HEK293 (cell line): ENCODE results near the gene PHRF1.
A peak's percentile ranks its signal among the peaks of the same experiment; 100 is the strongest.

Source experiments
- CTCF ChIA-PET: fragments of 350-600 bp; formaldehyde crosslinking; extraction: SDS; loops from one replicate; lab custom pipeline; 2021; ENCODE audit warnings: antibody characterized with exemption; lab: Yijun Ruan, JAX
- POLR2A ChIA-PET: fragments of 300-600 bp; formaldehyde crosslinking; extraction: SDS; loops from one replicate; lab custom pipeline; 2020; ENCODE audit warnings: antibody characterized with exemption, inconsistent platforms; lab: Yijun Ruan, JAX
- H3K27ac ChIP-seq: fragments of 200-500 bp; sonication (Bioruptor generic); 2 replicates; pipeline ENCODE4 v1.5.1; 2014; ENCODE audit warnings: low read depth, low read length, control low read depth, inconsistent platforms; ENCODE audit errors: extremely low read depth
- H3K36me3 ChIP-seq, 2 experiments: fragments of 200-500 bp in 1 of 2; sonication (Bioruptor generic) in 1 of 2; 1 replicate in 1 of 2; 2 replicates in 1 of 2; pipeline ENCODE4 v1.5.1; 2014 to 2017; ENCODE audit warnings: inconsistent platforms in 2 of 2, low read length in 2 of 2; ENCODE audit not compliant: control insufficient read depth in 2 of 2, insufficient read depth in 1 of 2
- H3K4me1 ChIP-seq: fragments of 200-500 bp; sonication (Bioruptor generic); 2 replicates; pipeline ENCODE4 v1.5.1; 2014; ENCODE audit warnings: mild to moderate bottlenecking, low read length, inconsistent platforms; ENCODE audit not compliant: control insufficient read depth, insufficient read depth
- H3K4me3 ChIP-seq: 2 replicates; pipeline ENCODE4 v1.5.1; 2011; ENCODE audit warnings: low read depth, mild to moderate bottlenecking, control low read depth, low read length, moderate library complexity
- H3K9me3 ChIP-seq: fragments of 200-500 bp; sonication (Bioruptor generic); 2 replicates; pipeline ENCODE4 v1.5.1; 2014; ENCODE audit warnings: low read depth, low read length, inconsistent platforms; ENCODE audit not compliant: control insufficient read depth, insufficient read depth
- AEBP2 ChIP-seq: fragments of 450-650 bp; formaldehyde crosslinking; IDR thresholded peaks from 2 replicates; pipeline ENCODE4 v1.5.1; 2016; ENCODE audit warnings: missing biosample characterization, missing genetic modification characterization, borderline replicate concordance
- GLIS2 ChIP-seq: fragments of 450-650 bp; formaldehyde crosslinking; IDR thresholded peaks from 2 replicates; pipeline ENCODE4 v1.5.1; 2016; ENCODE audit warnings: missing biosample characterization, missing genetic modification characterization
- HOXC10 ChIP-seq: sonication (generic); formaldehyde crosslinking; IDR thresholded peaks from 2 replicates; pipeline ENCODE4 v1.8.1; 2023; ENCODE audit warnings: mild to moderate bottlenecking, missing genetic modification reagents
- KLF1 ChIP-seq: fragments of 450-650 bp; formaldehyde crosslinking; IDR thresholded peaks from 2 replicates; pipeline ENCODE4 v1.5.1; 2016; ENCODE audit warnings: missing biosample characterization, missing genetic modification characterization
- SP7 ChIP-seq: fragments of 450-650 bp; formaldehyde crosslinking; IDR thresholded peaks from 2 replicates; pipeline ENCODE4 v1.5.1; 2016; ENCODE audit warnings: missing biosample characterization, missing genetic modification characterization
- ZBTB11 ChIP-seq: fragments of 450-650 bp; formaldehyde crosslinking; conservative IDR thresholded peaks from 2 replicates; pipeline ENCODE4 v1.5.1; 2016; ENCODE audit warnings: low read depth, missing biosample characterization, missing genetic modification characterization
- ZBTB7A ChIP-seq: fragments of 450-650 bp; formaldehyde crosslinking; IDR thresholded peaks from 2 replicates; pipeline ENCODE4 v1.5.1; 2016; ENCODE audit warnings: low read depth, missing biosample characterization, missing genetic modification characterization
- ZNF223 ChIP-seq: fragments of 450-650 bp; formaldehyde crosslinking; IDR thresholded peaks from 2 replicates; pipeline ENCODE4 v1.5.1; 2016; ENCODE audit warnings: missing biosample characterization, missing genetic modification characterization
- ZNF350 ChIP-seq: fragments of 450-650 bp; formaldehyde crosslinking; IDR thresholded peaks from 2 replicates; pipeline ENCODE4 v1.5.0; 2017; ENCODE audit warnings: missing biosample characterization, mild to moderate bottlenecking, missing genetic modification characterization
- ZNF394 ChIP-seq: fragments of 450-650 bp; formaldehyde crosslinking; IDR thresholded peaks from 2 replicates; pipeline ENCODE4 v1.5.1; 2016; ENCODE audit warnings: missing biosample characterization, missing genetic modification characterization, mild to moderate bottlenecking, moderate library complexity, borderline replicate concordance
- ZNF416 ChIP-seq: fragments of 450-650 bp; formaldehyde crosslinking; IDR thresholded peaks from 2 replicates; pipeline ENCODE4 v1.5.1; 2016; ENCODE audit warnings: missing biosample characterization, missing genetic modification characterization
- ZNF488 ChIP-seq: fragments of 450-650 bp; formaldehyde crosslinking; IDR thresholded peaks from 2 replicates; pipeline ENCODE4 v1.5.1; 2016; ENCODE audit warnings: missing biosample characterization, missing genetic modification characterization
- ZNF518A ChIP-seq: fragments of 450-650 bp; formaldehyde crosslinking; conservative IDR thresholded peaks from 2 replicates; pipeline ENCODE4 v1.5.1; 2016; ENCODE audit warnings: low read depth, missing biosample characterization, missing genetic modification characterization
- ZNF600 ChIP-seq: fragments of 450-650 bp; formaldehyde crosslinking; IDR thresholded peaks from 2 replicates; pipeline ENCODE4 v1.5.1; 2016; ENCODE audit warnings: missing biosample characterization, missing genetic modification characterization
- ZNF624 ChIP-seq: fragments of 450-650 bp; formaldehyde crosslinking; IDR thresholded peaks from 2 replicates; pipeline ENCODE4 v1.5.1; 2017; ENCODE audit warnings: missing biosample characterization, missing genetic modification characterization
- ZXDB ChIP-seq: fragments of 450-650 bp; formaldehyde crosslinking; IDR thresholded peaks from 2 replicates; pipeline ENCODE4 v1.5.1; 2016; ENCODE audit warnings: missing biosample characterization, missing genetic modification characterization

Gene PHRF1

DNA sequence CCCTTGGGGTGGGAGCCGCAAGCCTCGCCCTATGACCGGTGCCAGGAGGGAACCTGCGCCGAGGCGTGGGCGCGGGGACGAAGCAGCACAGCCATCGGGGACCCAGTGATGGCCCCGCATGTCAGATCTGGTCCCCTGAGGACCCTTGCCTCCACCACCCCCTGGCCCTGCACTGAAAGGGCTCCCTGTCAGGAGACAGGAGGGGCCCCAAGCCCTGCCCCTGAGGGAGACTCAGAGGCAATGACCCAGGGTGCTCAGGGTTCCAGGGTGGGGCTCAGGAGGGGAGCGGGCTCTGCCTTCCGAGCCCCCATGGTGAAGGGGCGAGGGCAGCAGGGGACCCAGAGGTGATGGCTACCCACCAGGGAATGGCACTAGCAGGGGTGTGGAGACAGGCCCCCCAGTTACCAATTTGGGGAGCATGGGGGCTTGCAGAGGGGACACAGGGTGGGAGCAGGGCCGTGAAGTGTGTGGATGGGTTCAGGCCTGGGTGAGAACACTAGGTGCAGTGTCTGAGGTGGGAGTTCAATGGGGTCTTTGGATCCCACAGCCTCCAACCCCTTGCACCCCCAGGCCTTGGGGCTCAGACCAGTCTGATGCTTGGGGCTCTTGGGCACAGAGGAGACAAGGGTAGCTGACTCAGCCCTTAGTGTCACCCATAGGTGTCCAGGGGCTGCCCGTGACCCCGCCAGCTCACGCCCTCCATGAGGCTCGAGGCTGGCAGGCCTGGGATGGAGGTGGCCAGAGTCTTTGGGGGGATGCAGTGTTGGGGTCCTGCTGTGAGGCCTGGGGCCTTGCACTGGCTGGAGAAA, 38.4 kb upstream of the PHRF1 start:
- Histone ChIP-seq H3K4me3 (peak overlapping the region; percentile 20), H3K27ac (no peak overlapping the region)

GRCh38 chr11:538431-539051, 37.7 kb upstream of the PHRF1 start:
- ChIA-PET CTCF (interaction anchor here (1.3 kb wide), 1 partner anchor 16 kb away, joined by 3 read pairs; no protein-coding TSS in a partner anchor), POLR2A (interaction anchor here (0.7 kb wide), 1 partner anchor 24 kb away, joined by 4 read pairs; no protein-coding TSS in a partner anchor)
- Histone ChIP-seq H3K4me1 (no peaks in the 10 kb centered on the region), H3K27ac (no peak overlapping the region), H3K4me3 (no peak overlapping the region), H3K36me3 (peaks cover 0 to 8% of the 10 kb centered on the region in 2 experiments; a peak in 1 of 3 replicates), H3K9me3 (no peaks in the 10 kb centered on the region)
- TF ChIP-seq ZNF600 (tag by site-specific recombination) (0 out of 2 replicates have a peak, but pooled peaks have one; percentile 12), ZNF416 (tag by site-specific recombination) (no peak)

More for the DNA sequence above, 38.4 kb upstream of the PHRF1 start:
- TF ChIP-seq GLIS2 (tag by site-specific recombination): peak; percentile 36; the same call in 1 of the 2 replicates
- TF ChIP-seq ZNF394 (tag by site-specific recombination): no peak
- CTCF ChIA-PET: interaction anchor here (1.3 kb wide), 1 partner anchor 17 kb away, joined by 3 read pairs; no protein-coding TSS in a partner anchor
- POLR2A ChIA-PET: no interaction called here
- H3K4me1 ChIP-seq: no peaks in the 10 kb centered on the region
- H3K9me3 ChIP-seq: no peaks in the 10 kb centered on the region
- peaks cover 0 to 16% of the 10 kb centered on the region in 2 experiments; a peak in 1 of 3 replicates for H3K36me3 ChIP-seq

- POLR2A ChIA-PET: interaction anchor here (0.6 to 0.7 kb wide), 3 partner anchors 13 to 277 kb away, joined by 3 to 4 read pairs (median 3); no protein-coding TSS in a partner anchor
- Histone ChIP-seq H3K4me1 (no peaks in the 10 kb centered on the region), H3K27ac (no peak overlapping the region), H3K4me3 (no peak overlapping the region), H3K9me3 (no peaks in the 10 kb centered on the region), H3K36me3 (no peaks in the 10 kb centered on the region)
- CTCF ChIA-PET: no interaction called here
- TF ChIP-seq KLF1 (tag by site-specific recombination): no peak
- TF ChIP-seq ZNF518A: no peak
- TF ChIP-seq AEBP2 (tag by site-specific recombination): no peak
- no peak for TF ChIP-seq HOXC10 (CRISPR knock-in tag)
- no peak for TF ChIP-seq ZNF350 (tag by site-specific recombination)
- TF ChIP-seq ZXDB (tag by site-specific recombination): no peak
- TF ChIP-seq ZBTB7A: no peak
- no peak for TF ChIP-seq ZBTB11
- TF ChIP-seq ZNF624 (tag by site-specific recombination): no peak
- no peak for TF ChIP-seq ZNF223 (tag by site-specific recombination)
- no peak for TF ChIP-seq SP7 (tag by site-specific recombination)
- TF ChIP-seq ZNF488 (tag by site-specific recombination): no peak
These were observed 36.2 kb upstream of the PHRF1 start for GRCh38 chr11:539971-540481.
